ENCODE measurements around the gene SLC35F1.

DNA sequence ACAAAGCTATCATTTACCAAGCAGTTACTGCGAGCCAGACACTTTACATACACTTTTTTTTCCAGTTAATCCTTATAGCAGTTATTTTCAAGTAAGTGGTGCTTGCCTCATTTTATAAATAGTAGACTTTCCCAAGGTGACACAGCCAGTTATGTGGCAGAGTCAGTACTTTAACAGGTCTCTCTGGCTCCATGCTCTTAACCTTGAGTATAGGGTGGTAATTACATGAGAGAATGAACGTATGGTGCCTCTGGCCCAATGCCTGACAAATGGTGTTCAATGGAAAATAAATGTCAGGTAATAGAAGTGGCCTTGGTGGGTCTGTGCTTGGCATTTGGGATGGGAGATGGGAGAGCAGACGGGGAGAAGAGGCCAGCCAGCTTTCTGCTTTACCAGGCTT lies 316.3 kb downstream of the SLC35F1 start:
- TF ChIP-seq, protein P1, sequence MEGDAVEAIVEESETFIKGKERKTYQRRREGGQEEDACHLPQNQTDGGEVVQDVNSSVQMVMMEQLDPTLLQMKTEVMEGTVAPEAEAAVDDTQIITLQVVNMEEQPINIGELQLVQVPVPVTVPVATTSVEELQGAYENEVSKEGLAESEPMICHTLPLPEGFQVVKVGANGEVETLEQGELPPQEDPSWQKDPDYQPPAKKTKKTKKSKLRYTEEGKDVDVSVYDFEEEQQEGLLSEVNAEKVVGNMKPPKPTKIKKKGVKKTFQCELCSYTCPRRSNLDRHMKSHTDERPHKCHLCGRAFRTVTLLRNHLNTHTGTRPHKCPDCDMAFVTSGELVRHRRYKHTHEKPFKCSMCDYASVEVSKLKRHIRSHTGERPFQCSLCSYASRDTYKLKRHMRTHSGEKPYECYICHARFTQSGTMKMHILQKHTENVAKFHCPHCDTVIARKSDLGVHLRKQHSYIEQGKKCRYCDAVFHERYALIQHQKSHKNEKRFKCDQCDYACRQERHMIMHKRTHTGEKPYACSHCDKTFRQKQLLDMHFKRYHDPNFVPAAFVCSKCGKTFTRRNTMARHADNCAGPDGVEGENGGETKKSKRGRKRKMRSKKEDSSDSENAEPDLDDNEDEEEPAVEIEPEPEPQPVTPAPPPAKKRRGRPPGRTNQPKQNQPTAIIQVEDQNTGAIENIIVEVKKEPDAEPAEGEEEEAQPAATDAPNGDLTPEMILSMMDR (conservative IDR thresholded peaks at IDR 0.05): no peak
- no peak for TF ChIP-seq ZFX (IDR thresholded peaks at IDR 0.05)
